D721Med (cell line): ENCODE data around the gene KCTD13.
"Not testable (repeated sequence)": the region's sequence is repeated elsewhere in the genome, so short reads cannot be mapped to it uniquely, and the experiment has no call there.

ENCODE experiments used
- DNase-seq: peaks from one replicate; pipeline ENCODE4 v3.0.0; 2011; ENCODE audit warnings: low spot score; ENCODE audit not compliant: insufficient read length
- FAIRE-seq: peaks from 2 replicates; lab custom pipeline; 2011; peaks lifted over from hg19 to GRCh38; lab: Jason Lieb, UNC
- TF ChIP-seq, protein P1 (sequence below): IDR thresholded peaks from 2 replicates; pipeline ENCODE4 v1.5.1; 2012; ENCODE audit warnings: mild to moderate bottlenecking, control low read depth; ENCODE audit not compliant: insufficient read depth; ENCODE audit errors: missing control alignments

Gene KCTD13

GRCh38 chr16:29910819-29911675 lies 15.0 kb downstream of the KCTD13 start:
- FAIRE-seq (no peak), DNase-seq (no peak)
- TF ChIP-seq, protein P1, sequence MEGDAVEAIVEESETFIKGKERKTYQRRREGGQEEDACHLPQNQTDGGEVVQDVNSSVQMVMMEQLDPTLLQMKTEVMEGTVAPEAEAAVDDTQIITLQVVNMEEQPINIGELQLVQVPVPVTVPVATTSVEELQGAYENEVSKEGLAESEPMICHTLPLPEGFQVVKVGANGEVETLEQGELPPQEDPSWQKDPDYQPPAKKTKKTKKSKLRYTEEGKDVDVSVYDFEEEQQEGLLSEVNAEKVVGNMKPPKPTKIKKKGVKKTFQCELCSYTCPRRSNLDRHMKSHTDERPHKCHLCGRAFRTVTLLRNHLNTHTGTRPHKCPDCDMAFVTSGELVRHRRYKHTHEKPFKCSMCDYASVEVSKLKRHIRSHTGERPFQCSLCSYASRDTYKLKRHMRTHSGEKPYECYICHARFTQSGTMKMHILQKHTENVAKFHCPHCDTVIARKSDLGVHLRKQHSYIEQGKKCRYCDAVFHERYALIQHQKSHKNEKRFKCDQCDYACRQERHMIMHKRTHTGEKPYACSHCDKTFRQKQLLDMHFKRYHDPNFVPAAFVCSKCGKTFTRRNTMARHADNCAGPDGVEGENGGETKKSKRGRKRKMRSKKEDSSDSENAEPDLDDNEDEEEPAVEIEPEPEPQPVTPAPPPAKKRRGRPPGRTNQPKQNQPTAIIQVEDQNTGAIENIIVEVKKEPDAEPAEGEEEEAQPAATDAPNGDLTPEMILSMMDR: no peak

- FAIRE-seq: not testable (repeated sequence)
Observed at GRCh38 chr16:29909851-29910250, 16.2 kb downstream of the KCTD13 start.

DNA sequence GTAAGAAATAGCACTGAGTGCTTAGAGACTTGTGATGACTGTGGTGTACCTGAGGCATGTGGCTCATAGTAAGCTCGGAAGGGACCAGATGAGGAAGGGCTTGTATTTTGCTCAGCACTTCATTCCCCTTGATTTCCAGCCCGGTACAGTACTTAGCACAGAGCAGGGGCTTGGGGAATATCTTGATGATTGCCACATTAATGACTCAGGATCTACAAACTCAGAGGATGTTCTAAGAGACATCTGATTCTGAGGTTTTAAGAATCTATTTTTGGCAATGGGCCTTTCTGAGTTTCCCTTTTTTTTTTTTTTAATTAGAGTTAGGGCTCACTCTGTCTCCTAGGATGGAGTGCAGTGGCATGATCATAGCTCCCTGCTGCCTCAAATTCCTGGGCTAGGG lies 16.6 kb downstream of the KCTD13 start:
- DNase-seq (no peak), FAIRE-seq (no peak)
- TF ChIP-seq, protein P1: no peak

More at GRCh38 chr16:29909851-29910250, 16.2 kb downstream of the KCTD13 start:
- DNase-seq: not testable (repeated sequence)

- DNase-seq (no peak), FAIRE-seq (no peak)
- TF ChIP-seq, protein P1: no peak
Observed at GRCh38 chr16:29908719-29909220, 17.3 kb downstream of the KCTD13 start.

- TF ChIP-seq, protein P1: no peak
- no peak for FAIRE-seq
Observed at GRCh38 chr16:29907973-29908372, 18.1 kb downstream of the KCTD13 start.

DNA sequence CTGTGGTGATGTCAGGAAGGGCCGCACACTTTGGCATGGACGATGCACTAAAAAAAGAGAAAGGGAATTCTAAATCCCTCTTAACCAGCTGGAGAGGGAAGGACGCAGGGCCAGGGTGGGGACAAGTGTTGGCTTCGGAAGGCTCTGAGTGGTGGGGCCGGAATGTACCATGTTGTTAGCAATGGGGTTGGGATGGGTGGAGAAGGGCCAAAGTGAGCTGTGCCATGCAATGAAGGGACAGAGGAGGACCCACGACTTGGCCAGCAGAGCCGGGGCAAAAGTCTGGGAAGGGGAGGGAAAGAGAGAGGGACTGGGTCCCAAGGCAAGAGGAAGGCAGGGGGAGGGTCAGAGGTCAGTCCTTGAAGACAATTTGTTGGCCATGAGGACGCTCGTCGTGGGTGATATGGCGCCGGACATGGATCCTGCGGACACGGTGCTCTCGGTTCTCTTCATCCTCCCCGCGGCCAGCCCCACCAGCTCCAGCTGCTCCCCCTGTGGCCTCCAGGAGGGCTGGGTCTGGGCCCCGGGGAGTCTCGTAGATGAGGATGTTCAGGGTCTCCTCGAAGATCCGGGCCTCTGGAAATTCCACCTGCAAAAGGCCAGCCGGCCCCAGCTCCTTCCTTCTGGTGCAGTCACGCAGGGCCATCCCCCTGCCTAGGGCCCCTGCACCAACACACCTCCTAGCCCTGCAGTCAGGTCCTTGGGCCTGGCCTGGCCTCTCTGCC lies 19.3 kb downstream of the KCTD13 start:
- TF ChIP-seq, protein P1: no peak
- FAIRE-seq: no peak

More at GRCh38 chr16:29907973-29908372, 18.1 kb downstream of the KCTD13 start:
- DNase-seq: no peak

DNA sequence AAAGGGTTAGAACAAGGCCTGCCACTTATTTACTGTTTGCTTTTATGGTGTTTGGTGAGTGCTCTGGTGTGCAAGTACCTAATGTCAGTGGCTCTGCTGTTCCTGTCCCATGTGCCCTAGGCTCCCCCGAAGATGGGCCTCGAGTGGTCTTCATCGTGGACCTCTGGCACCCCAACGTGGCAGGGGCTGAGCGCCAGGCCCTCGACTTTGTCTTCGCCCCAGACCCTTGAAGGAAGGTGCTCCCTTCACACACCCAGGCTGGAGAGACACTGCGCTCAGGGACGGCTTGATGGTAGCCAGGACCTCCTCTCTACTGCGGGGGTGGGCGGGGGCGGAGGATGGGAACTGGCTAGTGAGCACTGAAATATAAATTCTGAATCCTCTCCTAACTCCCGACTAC lies 20.4 kb downstream of the KCTD13 start:
- TF ChIP-seq, protein P1: no peak
- no peak for DNase-seq
- no peak for FAIRE-seq

More for the DNA sequence above, 19.3 kb downstream of the KCTD13 start:
- no peak for DNase-seq
